Measurements from ENCODE around the gene SLC24A3. TPM values are rescaled to one million over a fixed set of nuclear protein-coding genes. Genes with fewer than 3 reads are reported as not detected.

Gene SLC24A3
- total RNA-seq, 1 experiment from 2014 or later, result not detected

DNA sequence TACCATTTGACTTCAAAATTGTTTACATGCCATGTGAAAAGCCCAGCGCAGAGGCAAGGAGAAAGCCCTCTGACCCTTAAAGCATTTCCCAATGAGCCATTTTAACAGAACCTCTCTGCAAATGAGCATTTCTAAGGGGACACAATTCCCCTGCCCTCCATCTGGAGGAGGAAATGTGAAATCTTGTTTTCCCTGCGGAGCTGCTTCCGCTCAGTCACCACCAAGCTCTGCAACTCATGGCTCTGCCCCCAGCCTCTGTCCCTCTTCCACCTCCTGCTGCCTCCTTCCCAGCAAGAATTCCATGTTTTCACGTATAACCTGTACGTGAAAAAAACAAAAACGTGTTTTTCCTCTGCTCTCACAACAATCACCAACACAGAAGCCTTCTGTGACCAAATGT is 557.9 kb downstream of the SLC24A3 start:
- Histone ChIP-seq H3K9me2 (ENCODE audit: insufficient read depth) (no peaks in the 10 kb centered on the region), H2AFZ (no peak overlapping the region), H4K20me1 (ENCODE audit: insufficient read depth) (no peaks in the 10 kb centered on the region), H3K27ac (no peak overlapping the region), H3K4me1 (replicated peaks; ENCODE audit: insufficient read depth) (peaks cover 49% of the 10 kb centered on the region), H3K79me2 (ENCODE audit: low read depth) (peaks cover 14% of the 10 kb centered on the region), H3K4me3 (no peak overlapping the region), H3K4me2 (no peak overlapping the region), H3F3A (ENCODE audit: insufficient read depth, low read depth) (peaks cover 24% of the 10 kb centered on the region), H3K9me3 (ENCODE audit: insufficient read depth, low read depth) (no peaks in the 10 kb centered on the region), H3K27me3 (ENCODE audit: insufficient read depth, low read depth) (no peaks in the 10 kb centered on the region), H3K36me3 (ENCODE audit: low read depth) (no peaks in the 10 kb centered on the region)
- ChIA-PET POLR2A (ENCODE audit: unreplicated experiment) (no interaction called here), CTCF (no interaction called here)
- no TSS peak for BruUV-seq (replicated peaks)
- DNase-seq, result no peak
- no peak for TF ChIP-seq EZH2 (IDR thresholded peaks at IDR 0.05; ENCODE audit: low read depth)
- TF ChIP-seq, protein P1, sequence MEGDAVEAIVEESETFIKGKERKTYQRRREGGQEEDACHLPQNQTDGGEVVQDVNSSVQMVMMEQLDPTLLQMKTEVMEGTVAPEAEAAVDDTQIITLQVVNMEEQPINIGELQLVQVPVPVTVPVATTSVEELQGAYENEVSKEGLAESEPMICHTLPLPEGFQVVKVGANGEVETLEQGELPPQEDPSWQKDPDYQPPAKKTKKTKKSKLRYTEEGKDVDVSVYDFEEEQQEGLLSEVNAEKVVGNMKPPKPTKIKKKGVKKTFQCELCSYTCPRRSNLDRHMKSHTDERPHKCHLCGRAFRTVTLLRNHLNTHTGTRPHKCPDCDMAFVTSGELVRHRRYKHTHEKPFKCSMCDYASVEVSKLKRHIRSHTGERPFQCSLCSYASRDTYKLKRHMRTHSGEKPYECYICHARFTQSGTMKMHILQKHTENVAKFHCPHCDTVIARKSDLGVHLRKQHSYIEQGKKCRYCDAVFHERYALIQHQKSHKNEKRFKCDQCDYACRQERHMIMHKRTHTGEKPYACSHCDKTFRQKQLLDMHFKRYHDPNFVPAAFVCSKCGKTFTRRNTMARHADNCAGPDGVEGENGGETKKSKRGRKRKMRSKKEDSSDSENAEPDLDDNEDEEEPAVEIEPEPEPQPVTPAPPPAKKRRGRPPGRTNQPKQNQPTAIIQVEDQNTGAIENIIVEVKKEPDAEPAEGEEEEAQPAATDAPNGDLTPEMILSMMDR (conservative IDR thresholded peaks at IDR 0.05), result no peak
- intact Hi-C loops (cut with micrococcal nuclease; ENCODE audit: unreplicated experiment), result no loop called here

DNA sequence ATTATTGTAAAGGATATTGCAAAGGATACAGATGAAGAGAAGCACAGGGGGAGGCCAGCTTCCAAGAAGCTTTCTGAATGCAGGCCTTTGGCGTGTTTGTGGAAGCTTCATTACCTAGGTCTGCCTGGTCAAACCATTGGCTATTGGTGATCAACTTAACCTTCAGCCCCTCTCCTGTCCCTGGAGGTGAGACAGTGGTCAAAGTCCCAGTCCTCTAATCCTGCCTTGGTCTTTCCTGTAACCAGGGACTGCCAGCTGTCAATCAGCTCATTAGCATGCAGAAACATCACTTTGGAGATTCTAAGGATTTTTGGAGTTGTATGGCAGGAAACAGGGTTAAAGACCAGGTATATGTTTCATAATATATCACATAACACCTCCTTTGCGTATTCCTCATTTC is 558.6 kb downstream of the SLC24A3 start:
- DNase-seq, result no peak
- no peaks in the 10 kb centered on the region for H4K20me1 ChIP-seq (ENCODE audit: insufficient read depth)
- TF ChIP-seq, protein P1 (conservative IDR thresholded peaks at IDR 0.05), result no peak
- TF ChIP-seq EZH2 (IDR thresholded peaks at IDR 0.05; ENCODE audit: low read depth), result no peak
- peaks cover 22% of the 10 kb centered on the region for H3F3A ChIP-seq (ENCODE audit: insufficient read depth, low read depth)
- intact Hi-C loops (cut with micrococcal nuclease; ENCODE audit: unreplicated experiment), result no loop called here
- ChIA-PET CTCF (no interaction called here), POLR2A (ENCODE audit: unreplicated experiment) (no interaction called here)
- H3K27ac ChIP-seq, result no peak overlapping the region
- no peaks in the 10 kb centered on the region for H3K9me3 ChIP-seq (ENCODE audit: insufficient read depth, low read depth)
- peaks cover 10% of the 10 kb centered on the region for H3K79me2 ChIP-seq (ENCODE audit: low read depth)
- no peak overlapping the region for H3K4me2 ChIP-seq
- no peaks in the 10 kb centered on the region for H3K27me3 ChIP-seq (ENCODE audit: insufficient read depth, low read depth)
- peaks cover 47% of the 10 kb centered on the region for H3K4me1 ChIP-seq (replicated peaks; ENCODE audit: insufficient read depth)
- H2AFZ ChIP-seq, result no peak overlapping the region
- no peaks in the 10 kb centered on the region for H3K9me2 ChIP-seq (ENCODE audit: insufficient read depth)
- no peaks in the 10 kb centered on the region for H3K36me3 ChIP-seq (ENCODE audit: low read depth)
- H3K4me3 ChIP-seq, result no peak overlapping the region
- BruUV-seq (replicated peaks), result no TSS peak

Measured in PC-9 (cell line).